HG02981 (cell line): ENCODE measurements around the gene MYOM1.
"Not testable (repeated sequence)": the region's sequence is repeated elsewhere in the genome, so short reads cannot be mapped to it uniquely, and the experiment has no call there.

Experiments used
- ATAC-seq: cut with Tn5 transposase; IDR thresholded peaks from one replicate; pipeline ENCODE4 v1.9.1; 2021; ENCODE audit warnings: mild to moderate bottlenecking, moderate library complexity; ENCODE audit not compliant: unreplicated experiment

MYOM1 gene

GRCh38 chr18:3041843-3042242 is 177.9 kb downstream of the MYOM1 start:
- no peak for ATAC-seq

- ATAC-seq = no peak
These were observed 178.9 kb downstream of the MYOM1 start for GRCh38 chr18:3040881-3041280.

- ATAC-seq = no peak
These were observed 179.6 kb downstream of the MYOM1 start for GRCh38 chr18:3040173-3040572.

- ATAC-seq = peak; percentile 94
These were observed 182.3 kb downstream of the MYOM1 start for GRCh38 chr18:3037423-3037915.

- no peak for ATAC-seq
These were observed 183.7 kb downstream of the MYOM1 start for GRCh38 chr18:3036108-3036507.

- ATAC-seq = no peak
These were observed 184.1 kb downstream of the MYOM1 start for GRCh38 chr18:3035635-3036034.

- no peak for ATAC-seq
These were observed 187.0 kb downstream of the MYOM1 start for GRCh38 chr18:3032721-3033120.

- no peak for ATAC-seq
These were observed 190.4 kb downstream of the MYOM1 start for GRCh38 chr18:3029215-3029952.

- not testable (repeated sequence) for ATAC-seq
These were observed 191.7 kb downstream of the MYOM1 start for GRCh38 chr18:3028115-3028514.

- ATAC-seq = no peak
These were observed 192.3 kb downstream of the MYOM1 start for GRCh38 chr18:3027370-3027891.

- ATAC-seq = no peak
These were observed 194.2 kb downstream of the MYOM1 start for GRCh38 chr18:3025544-3025943.

- not testable (repeated sequence) for ATAC-seq
These were observed 196.2 kb downstream of the MYOM1 start for GRCh38 chr18:3023603-3024002.
